Measurements from ENCODE around the gene TTC28. TPM values are rescaled to one million over a fixed set of nuclear protein-coding genes. Genes with fewer than 3 reads are reported as not detected.
"Not testable (repeated sequence)": the region's sequence is repeated elsewhere in the genome, so short reads cannot be mapped to it uniquely, and the experiment has no call there.

Gene TTC28
- total RNA-seq, 1 donor from 2014 or later, result 46.2 TPM

DNA sequence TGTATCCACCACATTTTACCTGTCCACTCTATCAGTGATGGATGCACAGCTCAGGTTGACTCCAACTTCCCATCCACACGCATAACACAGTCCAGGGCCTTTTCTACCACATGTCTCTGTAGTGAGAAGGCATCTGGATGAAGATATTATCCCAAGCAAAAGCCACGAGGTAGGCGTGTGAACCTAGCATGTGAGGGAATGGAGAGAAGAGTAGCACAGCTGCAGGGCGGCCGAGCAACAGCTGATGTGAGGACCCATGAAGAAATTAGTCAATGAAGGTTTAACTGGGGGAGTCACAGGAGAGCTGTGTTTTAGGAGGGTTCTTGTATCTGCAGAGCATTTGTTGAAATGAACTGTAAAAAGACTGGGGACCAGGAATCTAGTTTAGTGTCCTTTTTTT is 616.0 kb downstream of the TTC28 start:
- Histone ChIP-seq H3K9ac (no peak overlapping the region), H3K9me3 (ENCODE audit: low read depth) (no peaks in the 10 kb centered on the region), H3K27me3 (no peaks in the 10 kb centered on the region), H3K36me3 (no peaks in the 10 kb centered on the region), H3K4me3 (no peak overlapping the region), H3K27ac (no peak overlapping the region), H3F3A (ENCODE audit: low read depth) (no peaks in the 10 kb centered on the region), H3K4me1 (no peaks in the 10 kb centered on the region), H3K79me2 (ENCODE audit: low read depth) (no peaks in the 10 kb centered on the region), H4K20me1 (ENCODE audit: low read depth) (no peaks in the 10 kb centered on the region), H3K4me2 (no peak overlapping the region), H2AFZ (replicated peaks) (no peak overlapping the region)
- no peak for TF ChIP-seq EZH2 (IDR thresholded peaks at IDR 0.05)
- TF ChIP-seq, protein P1, sequence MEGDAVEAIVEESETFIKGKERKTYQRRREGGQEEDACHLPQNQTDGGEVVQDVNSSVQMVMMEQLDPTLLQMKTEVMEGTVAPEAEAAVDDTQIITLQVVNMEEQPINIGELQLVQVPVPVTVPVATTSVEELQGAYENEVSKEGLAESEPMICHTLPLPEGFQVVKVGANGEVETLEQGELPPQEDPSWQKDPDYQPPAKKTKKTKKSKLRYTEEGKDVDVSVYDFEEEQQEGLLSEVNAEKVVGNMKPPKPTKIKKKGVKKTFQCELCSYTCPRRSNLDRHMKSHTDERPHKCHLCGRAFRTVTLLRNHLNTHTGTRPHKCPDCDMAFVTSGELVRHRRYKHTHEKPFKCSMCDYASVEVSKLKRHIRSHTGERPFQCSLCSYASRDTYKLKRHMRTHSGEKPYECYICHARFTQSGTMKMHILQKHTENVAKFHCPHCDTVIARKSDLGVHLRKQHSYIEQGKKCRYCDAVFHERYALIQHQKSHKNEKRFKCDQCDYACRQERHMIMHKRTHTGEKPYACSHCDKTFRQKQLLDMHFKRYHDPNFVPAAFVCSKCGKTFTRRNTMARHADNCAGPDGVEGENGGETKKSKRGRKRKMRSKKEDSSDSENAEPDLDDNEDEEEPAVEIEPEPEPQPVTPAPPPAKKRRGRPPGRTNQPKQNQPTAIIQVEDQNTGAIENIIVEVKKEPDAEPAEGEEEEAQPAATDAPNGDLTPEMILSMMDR (IDR thresholded peaks at IDR 0.05), result no peak
- TF ChIP-seq EZH2phosphoT487 (IDR thresholded peaks at IDR 0.05), result no peak
- Mint-ChIP-seq H3K36me3 (peaks cover 38% of the 10 kb centered on the region), H3K27me3 (ENCODE audit: insufficient read depth, low read depth) (no peaks in the 10 kb centered on the region), H3K9me3 (peaks cover 14% of the 10 kb centered on the region), H3K4me1 (peaks cover 4% of the 10 kb centered on the region), H3K4me3 (no peak overlapping the region), H3K27ac (no peak overlapping the region)
- DNase-seq (ENCODE audit: low spot score), result no peak

DNA sequence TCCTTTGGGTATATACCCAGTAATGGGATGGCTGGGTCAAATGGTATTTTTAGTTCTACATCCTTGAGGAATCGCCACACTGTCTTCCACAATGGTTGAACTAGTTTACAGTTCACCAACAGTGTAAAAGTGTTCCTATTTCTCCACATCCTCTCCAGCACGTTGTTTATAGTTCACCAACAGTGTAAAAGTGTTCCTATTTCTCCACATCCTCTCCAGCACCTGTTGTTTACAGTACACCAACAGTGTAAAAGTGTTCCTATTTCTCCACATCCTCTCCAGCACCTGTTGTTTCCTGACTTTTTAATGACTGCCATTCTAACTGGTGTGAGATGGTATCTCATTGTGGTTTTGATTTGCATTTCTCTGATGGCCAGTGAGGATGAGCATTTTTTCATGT is 619.0 kb downstream of the TTC28 start:
- H4K20me1 ChIP-seq (ENCODE audit: low read depth); H3K27ac Mint-ChIP-seq; H3K4me2 ChIP-seq; H3K79me2 ChIP-seq (ENCODE audit: low read depth); H2AFZ ChIP-seq (replicated peaks); H3K9ac ChIP-seq; H3K9me3 ChIP-seq (ENCODE audit: low read depth); H3K27ac ChIP-seq; H3K4me1 ChIP-seq; H3K4me3 Mint-ChIP-seq; H3K27me3 Mint-ChIP-seq (ENCODE audit: insufficient read depth, low read depth); H3K27me3 ChIP-seq; H3K4me1 Mint-ChIP-seq; H3K4me3 ChIP-seq; H3F3A ChIP-seq (ENCODE audit: low read depth); DNase-seq (ENCODE audit: low spot score); H3K36me3 ChIP-seq: not testable (repeated sequence)
- peaks cover 16% of the 10 kb centered on the region for H3K9me3 Mint-ChIP-seq
- peaks cover 42% of the 10 kb centered on the region for H3K36me3 Mint-ChIP-seq

DNA sequence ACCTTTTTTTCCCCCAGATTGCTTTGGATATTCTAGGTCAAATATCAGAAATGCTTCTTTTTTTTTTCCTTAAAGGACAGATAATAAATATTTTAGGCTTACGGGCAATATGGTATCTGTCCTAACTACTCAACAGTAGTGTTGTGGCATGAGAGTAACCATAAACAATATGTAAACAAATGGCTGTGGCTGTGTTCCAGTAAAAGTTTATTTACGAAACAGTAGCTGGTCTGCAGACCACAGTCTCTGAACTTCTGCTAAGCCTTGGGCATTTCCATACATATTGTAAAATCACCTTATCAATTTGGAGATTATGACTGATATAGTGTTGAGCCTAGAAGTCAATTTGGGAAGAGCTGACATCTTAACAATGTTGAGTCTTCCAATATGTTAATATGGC is 621.6 kb downstream of the TTC28 start:
- H3K27me3 Mint-ChIP-seq (ENCODE audit: insufficient read depth, low read depth), result peaks cover 2% of the 10 kb centered on the region
- TF ChIP-seq EZH2phosphoT487 (IDR thresholded peaks at IDR 0.05) (no peak), EZH2 (IDR thresholded peaks at IDR 0.05) (no peak)
- TF ChIP-seq, protein P1 (IDR thresholded peaks at IDR 0.05), result no peak
- H3K27ac ChIP-seq, result no peak overlapping the region
- H3K27me3 ChIP-seq, result no peaks in the 10 kb centered on the region
- peaks cover under 1% of the 10 kb centered on the region for H3F3A ChIP-seq (ENCODE audit: low read depth)
- peaks cover 4% of the 10 kb centered on the region for H3K4me1 ChIP-seq
- no peak overlapping the region for H3K27ac Mint-ChIP-seq
- no peak for DNase-seq (ENCODE audit: low spot score)
- H3K4me3 Mint-ChIP-seq, result no peak overlapping the region
- H3K4me2 ChIP-seq, result no peak overlapping the region
- H3K9me3 Mint-ChIP-seq, result peaks cover 19% of the 10 kb centered on the region
- no peak overlapping the region for H3K9ac ChIP-seq
- no peaks in the 10 kb centered on the region for H3K79me2 ChIP-seq (ENCODE audit: low read depth)
- no peak overlapping the region for H2AFZ ChIP-seq (replicated peaks)
- H3K9me3 ChIP-seq (ENCODE audit: low read depth), result no peaks in the 10 kb centered on the region
- peaks cover 18% of the 10 kb centered on the region for H3K4me1 Mint-ChIP-seq
- no peak overlapping the region for H3K4me3 ChIP-seq
- no peaks in the 10 kb centered on the region for H3K36me3 ChIP-seq
- peaks cover 27% of the 10 kb centered on the region for H3K36me3 Mint-ChIP-seq
- no peaks in the 10 kb centered on the region for H4K20me1 ChIP-seq (ENCODE audit: low read depth)

DNA sequence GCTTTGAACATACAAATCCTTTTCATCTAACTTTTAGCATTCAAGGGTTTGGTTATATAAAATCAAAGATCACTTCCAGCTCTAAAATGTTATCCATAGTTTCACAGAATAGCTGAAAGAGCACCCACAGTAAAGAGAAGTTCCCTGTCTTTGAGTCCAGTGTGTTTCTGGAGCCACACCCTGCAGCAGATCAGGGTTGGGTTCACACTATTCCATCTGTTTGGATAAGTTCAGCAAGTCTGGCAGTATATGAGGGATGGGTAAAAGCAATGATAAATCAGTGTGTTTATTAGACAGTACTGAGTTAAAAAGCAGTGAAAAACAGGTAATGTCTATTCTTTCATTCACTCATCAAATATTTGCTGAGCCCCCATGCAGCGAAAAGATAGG is 624.8 kb downstream of the TTC28 start:
- TF ChIP-seq EZH2phosphoT487 (IDR thresholded peaks at IDR 0.05), result no peak
- no peak for TF ChIP-seq EZH2 (IDR thresholded peaks at IDR 0.05)
- Histone ChIP-seq H3K9ac (no peak overlapping the region), H3F3A (ENCODE audit: low read depth) (peaks cover 7% of the 10 kb centered on the region), H3K79me2 (ENCODE audit: low read depth) (no peaks in the 10 kb centered on the region), H3K4me1 (peaks cover 23% of the 10 kb centered on the region), H3K36me3 (no peaks in the 10 kb centered on the region), H3K27me3 (no peaks in the 10 kb centered on the region), H3K4me2 (no peak overlapping the region), H4K20me1 (ENCODE audit: low read depth) (no peaks in the 10 kb centered on the region), H2AFZ (replicated peaks) (no peak overlapping the region), H3K9me3 (ENCODE audit: low read depth) (no peaks in the 10 kb centered on the region), H3K4me3 (no peak overlapping the region), H3K27ac (no peak overlapping the region)
- Mint-ChIP-seq H3K9me3 (peaks cover 4% of the 10 kb centered on the region), H3K27ac (no peak overlapping the region), H3K36me3 (peaks cover 7% of the 10 kb centered on the region), H3K27me3 (ENCODE audit: insufficient read depth, low read depth) (peaks cover 2% of the 10 kb centered on the region), H3K4me3 (no peak overlapping the region), H3K4me1 (peaks cover 50% of the 10 kb centered on the region)
- no peak for DNase-seq (ENCODE audit: low spot score)
